Measurements from ENCODE around the gene ETV3. TPM values are rescaled to one million over a fixed set of nuclear protein-coding genes. Genes with fewer than 3 reads are reported as not detected.

Gene ETV3
- total and polyA plus RNA-seq, 2 donors (not counting 1 experiment from before 2014, with no cell fraction given), result 9.9 to 11.4 TPM

DNA sequence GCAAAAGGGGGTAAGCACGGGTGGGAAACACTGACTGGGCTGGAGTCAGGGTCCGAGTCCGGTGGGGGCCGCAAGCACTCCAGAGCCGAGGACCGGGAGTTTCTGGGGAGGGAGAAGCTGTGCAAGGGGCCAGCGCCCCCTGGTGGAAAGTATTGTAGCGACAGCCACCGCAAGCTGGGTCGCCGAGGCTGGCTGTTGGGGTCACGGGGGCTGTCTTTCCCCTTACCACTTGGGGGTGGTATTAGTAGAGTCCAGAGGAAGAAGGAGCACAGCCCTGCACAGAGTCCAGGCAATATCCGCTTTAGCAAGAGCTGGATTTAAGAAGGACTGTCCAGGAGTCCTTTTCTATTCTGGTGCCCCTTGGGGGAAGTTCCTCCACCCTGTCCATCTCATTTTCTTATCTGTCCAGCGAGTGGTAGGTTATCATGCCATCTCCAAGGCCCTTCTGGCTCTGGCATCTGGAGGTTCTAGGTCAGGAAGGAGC, 17.9 kb upstream of the ETV3 start:
- Histone ChIP-seq H3K4me1 (ENCODE audit: control insufficient read depth, extremely low read depth, insufficient read depth, low read length) (no peaks in the 10 kb centered on the region), H3K9me3 (ENCODE audit: control insufficient read depth, insufficient read depth, low read depth, low read length) (no peaks in the 10 kb centered on the region), H4K20me1 (ENCODE audit: control insufficient read depth, extremely low read depth, insufficient read depth, low read length) (no peaks in the 10 kb centered on the region), H3K4me2 (ENCODE audit: extremely low read depth, insufficient read depth, low read length) (peak overlapping the region; percentile 52), H3K4me3 (replicated peaks in 1 of 4; ENCODE audit: control extremely low read depth in 1 of 4, insufficient read depth in 1 of 4, low read depth in 3 of 4, low read length in 4 of 4) (peak overlapping the region in 1 of 4 experiments; percentile 19), H3K9ac (ENCODE audit: insufficient read depth, low read length) (no peak overlapping the region), H3K36me3 (ENCODE audit: control insufficient read depth, insufficient read depth, low read length) (no peaks in the 10 kb centered on the region), H2AFZ (ENCODE audit: low read length) (no peak overlapping the region), H3K79me2 (ENCODE audit: control insufficient read depth, insufficient read depth, low read length) (no peaks in the 10 kb centered on the region), H3K27me3 (ENCODE audit: control insufficient read depth, insufficient read depth, low read length) (peaks cover 8% of the 10 kb centered on the region), H3K27ac (ENCODE audit: insufficient read depth, low read length) (no peak overlapping the region)
- TF ChIP-seq, protein P1, sequence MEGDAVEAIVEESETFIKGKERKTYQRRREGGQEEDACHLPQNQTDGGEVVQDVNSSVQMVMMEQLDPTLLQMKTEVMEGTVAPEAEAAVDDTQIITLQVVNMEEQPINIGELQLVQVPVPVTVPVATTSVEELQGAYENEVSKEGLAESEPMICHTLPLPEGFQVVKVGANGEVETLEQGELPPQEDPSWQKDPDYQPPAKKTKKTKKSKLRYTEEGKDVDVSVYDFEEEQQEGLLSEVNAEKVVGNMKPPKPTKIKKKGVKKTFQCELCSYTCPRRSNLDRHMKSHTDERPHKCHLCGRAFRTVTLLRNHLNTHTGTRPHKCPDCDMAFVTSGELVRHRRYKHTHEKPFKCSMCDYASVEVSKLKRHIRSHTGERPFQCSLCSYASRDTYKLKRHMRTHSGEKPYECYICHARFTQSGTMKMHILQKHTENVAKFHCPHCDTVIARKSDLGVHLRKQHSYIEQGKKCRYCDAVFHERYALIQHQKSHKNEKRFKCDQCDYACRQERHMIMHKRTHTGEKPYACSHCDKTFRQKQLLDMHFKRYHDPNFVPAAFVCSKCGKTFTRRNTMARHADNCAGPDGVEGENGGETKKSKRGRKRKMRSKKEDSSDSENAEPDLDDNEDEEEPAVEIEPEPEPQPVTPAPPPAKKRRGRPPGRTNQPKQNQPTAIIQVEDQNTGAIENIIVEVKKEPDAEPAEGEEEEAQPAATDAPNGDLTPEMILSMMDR (conservative IDR thresholded peaks at IDR 0.05 in 1 of 2, IDR thresholded peaks at IDR 0.05 in 1 of 2; ENCODE audit: low read depth in 1 of 2, low read length in 2 of 2), result peak; percentile 86 to 88
- no peak for TF ChIP-seq EZH2 (IDR thresholded peaks at IDR 0.05; ENCODE audit: low read length, missing control alignments)
- DNase-seq (ENCODE audit: low read depth in 2 of 2), result peak; percentile 50 to 56

DNA sequence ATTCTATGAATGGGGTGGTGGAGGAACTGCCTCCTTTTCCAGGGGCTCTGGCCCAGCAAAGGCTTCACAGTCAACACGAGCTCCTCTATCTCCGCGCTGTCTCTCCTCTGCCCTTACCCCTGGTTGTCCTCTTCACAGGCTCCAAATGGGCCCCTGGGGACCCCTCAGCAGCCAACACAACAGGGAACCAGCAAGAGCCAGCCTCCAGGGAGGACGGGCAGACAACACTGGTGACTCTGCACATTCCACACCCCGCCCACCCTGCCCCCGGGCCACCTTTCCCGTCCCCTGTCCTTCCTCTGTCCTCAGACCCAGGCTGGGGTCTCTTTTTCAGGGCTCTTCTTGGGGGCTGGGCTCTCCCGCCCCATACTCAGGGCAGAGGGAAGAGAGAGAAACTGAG, 17.5 kb upstream of the ETV3 start:
- H3K36me3 ChIP-seq (ENCODE audit: control insufficient read depth, insufficient read depth, low read length), result no peaks in the 10 kb centered on the region
- peaks cover 8% of the 10 kb centered on the region for H3K27me3 ChIP-seq (ENCODE audit: control insufficient read depth, insufficient read depth, low read length)
- no peaks in the 10 kb centered on the region for H4K20me1 ChIP-seq (ENCODE audit: control insufficient read depth, extremely low read depth, insufficient read depth, low read length)
- no peak overlapping the region for H2AFZ ChIP-seq (ENCODE audit: low read length)
- H3K4me2 ChIP-seq (ENCODE audit: extremely low read depth, insufficient read depth, low read length), result peak overlapping the region; percentile 52
- H3K4me3 ChIP-seq (replicated peaks in 1 of 4; ENCODE audit: control extremely low read depth in 1 of 4, insufficient read depth in 1 of 4, low read depth in 3 of 4, low read length in 4 of 4), result peak overlapping the region in 1 of 4 experiments; percentile 19
- no peak overlapping the region for H3K9ac ChIP-seq (ENCODE audit: insufficient read depth, low read length)
- no peak overlapping the region for H3K27ac ChIP-seq (ENCODE audit: insufficient read depth, low read length)
- TF ChIP-seq, protein P1 (conservative IDR thresholded peaks at IDR 0.05 in 1 of 2, IDR thresholded peaks at IDR 0.05 in 1 of 2; ENCODE audit: low read depth in 1 of 2, low read length in 2 of 2), result no peak
- no peak for DNase-seq (ENCODE audit: low read depth in 2 of 2)
- H3K79me2 ChIP-seq (ENCODE audit: control insufficient read depth, insufficient read depth, low read length), result no peaks in the 10 kb centered on the region
- H3K9me3 ChIP-seq (ENCODE audit: control insufficient read depth, insufficient read depth, low read depth, low read length), result no peaks in the 10 kb centered on the region
- no peaks in the 10 kb centered on the region for H3K4me1 ChIP-seq (ENCODE audit: control insufficient read depth, extremely low read depth, insufficient read depth, low read length)

DNA sequence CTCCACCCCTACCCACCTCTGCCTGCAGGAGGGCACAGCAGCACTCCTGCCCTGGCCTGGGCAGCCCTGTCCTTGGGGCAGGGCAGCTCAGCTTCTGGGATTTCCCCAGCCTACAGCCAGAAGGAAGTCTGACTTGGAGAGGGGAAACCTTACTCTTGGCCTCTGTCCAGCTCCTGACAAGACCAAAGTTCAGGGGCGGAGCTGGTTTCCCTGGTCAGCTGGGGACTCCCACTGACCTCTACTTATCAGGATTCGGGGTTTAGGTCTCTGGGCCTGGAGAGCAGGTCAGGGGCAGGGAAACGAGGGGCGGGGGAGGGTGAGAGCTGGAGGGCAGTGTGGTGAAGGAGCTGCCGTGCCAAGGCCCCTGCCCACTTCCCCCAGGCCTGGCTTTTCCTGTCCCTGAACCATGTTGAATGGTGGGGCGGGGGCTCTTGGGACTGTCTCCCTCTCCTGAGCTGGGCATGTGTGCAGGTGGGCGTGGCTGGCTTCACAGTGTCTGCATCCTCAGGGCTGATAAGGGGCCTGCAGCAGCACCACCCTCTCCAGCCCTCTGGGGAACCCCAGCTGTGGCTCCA, 16.8 kb upstream of the ETV3 start:
- Histone ChIP-seq H3K4me2 (ENCODE audit: extremely low read depth, insufficient read depth, low read length) (no peak overlapping the region), H2AFZ (ENCODE audit: low read length) (no peak overlapping the region)
- DNase-seq (ENCODE audit: low read depth in 2 of 2), result peak; percentile 10 to 41

More for the DNA sequence above, 16.8 kb upstream of the ETV3 start:
- no peaks in the 10 kb centered on the region for H3K9me3 ChIP-seq (ENCODE audit: control insufficient read depth, insufficient read depth, low read depth, low read length)
- no peaks in the 10 kb centered on the region for H3K4me1 ChIP-seq (ENCODE audit: control insufficient read depth, extremely low read depth, insufficient read depth, low read length)
- H3K27ac ChIP-seq (ENCODE audit: insufficient read depth, low read length), result no peak overlapping the region
- no peak for TF ChIP-seq EZH2 (IDR thresholded peaks at IDR 0.05; ENCODE audit: low read length, missing control alignments)
- TF ChIP-seq, protein P1 (conservative IDR thresholded peaks at IDR 0.05 in 1 of 2, IDR thresholded peaks at IDR 0.05 in 1 of 2; ENCODE audit: low read depth in 1 of 2, low read length in 2 of 2), result no peak
- no peak overlapping the region for H3K9ac ChIP-seq (ENCODE audit: insufficient read depth, low read length)
- H3K36me3 ChIP-seq (ENCODE audit: control insufficient read depth, insufficient read depth, low read length), result no peaks in the 10 kb centered on the region
- no peaks in the 10 kb centered on the region for H4K20me1 ChIP-seq (ENCODE audit: control insufficient read depth, extremely low read depth, insufficient read depth, low read length)
- peaks cover 6% of the 10 kb centered on the region for H3K27me3 ChIP-seq (ENCODE audit: control insufficient read depth, insufficient read depth, low read length)
- no peak overlapping the region for H3K4me3 ChIP-seq (replicated peaks in 1 of 4; ENCODE audit: control extremely low read depth in 1 of 4, insufficient read depth in 1 of 4, low read depth in 3 of 4, low read length in 4 of 4)
- H3K79me2 ChIP-seq (ENCODE audit: control insufficient read depth, insufficient read depth, low read length), result no peaks in the 10 kb centered on the region
